ENCODE data around the gene CALCOCO2.
"Not testable (repeated sequence)": the region's sequence is repeated elsewhere in the genome, so short reads cannot be mapped to it uniquely, and the experiment has no call there.

The CALCOCO2 gene

DNA sequence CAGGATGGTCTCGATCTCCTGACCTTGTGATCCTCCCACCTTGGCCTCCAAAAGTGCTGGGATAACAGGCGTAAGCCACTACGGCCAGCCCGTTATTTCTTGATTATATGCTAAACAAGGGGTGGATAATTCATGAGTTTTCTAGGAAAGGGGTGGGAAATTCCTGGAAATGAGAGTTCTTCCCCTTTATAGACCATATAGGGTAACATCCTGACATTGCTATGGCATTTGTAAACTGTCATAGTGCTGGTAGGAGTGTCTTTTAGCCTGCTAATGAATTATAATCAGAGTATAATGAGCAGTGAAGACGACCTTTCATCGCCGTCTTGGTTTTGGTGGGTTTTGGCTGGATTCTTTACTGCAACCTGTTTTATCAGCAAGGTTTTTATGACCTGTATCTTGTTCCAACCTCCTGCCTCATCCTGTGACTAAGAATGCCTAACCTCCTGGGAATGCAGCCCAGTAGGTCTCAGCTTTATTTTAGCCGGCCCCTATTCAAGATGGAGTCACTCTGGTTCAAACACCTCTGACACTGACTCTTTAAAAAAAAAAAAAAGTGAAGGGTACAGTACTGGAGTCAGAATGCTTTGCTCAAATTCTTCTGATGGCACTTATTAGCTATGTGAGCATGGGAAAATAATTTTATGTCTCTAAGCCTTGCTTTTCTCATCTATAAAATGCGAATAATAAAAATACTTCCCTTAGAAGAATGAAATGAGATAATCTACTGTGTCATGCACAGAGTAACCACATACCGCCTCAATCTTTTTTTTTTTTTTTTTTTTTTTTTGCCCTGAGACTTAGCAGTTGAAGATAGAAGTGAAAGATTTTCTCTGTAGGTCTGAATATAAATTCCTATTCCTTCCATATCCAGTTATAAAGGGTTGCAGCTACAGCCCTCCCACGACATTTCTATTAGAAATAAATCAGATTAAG lies 5.1 kb upstream of the CALCOCO2 start:
- no peak for DNase-seq

- DNase-seq = no peak
These were observed 681 bp downstream of the CALCOCO2 start for GRCh38 chr17:48831549-48831883.

- DNase-seq = no peak
These were observed 4.1 kb downstream of the CALCOCO2 start for GRCh38 chr17:48834973-48835372.

- DNase-seq = no peak
These were observed 5.1 kb downstream of the CALCOCO2 start for GRCh38 chr17:48835971-48836370.

GRCh38 chr17:48837458-48837857 lies 6.6 kb downstream of the CALCOCO2 start:
- DNase-seq = not testable (repeated sequence)

GRCh38 chr17:48840441-48840840 lies 9.6 kb downstream of the CALCOCO2 start:
- no peak for DNase-seq

- DNase-seq = no peak
These were observed 10.6 kb downstream of the CALCOCO2 start for GRCh38 chr17:48841395-48841831.

DNA sequence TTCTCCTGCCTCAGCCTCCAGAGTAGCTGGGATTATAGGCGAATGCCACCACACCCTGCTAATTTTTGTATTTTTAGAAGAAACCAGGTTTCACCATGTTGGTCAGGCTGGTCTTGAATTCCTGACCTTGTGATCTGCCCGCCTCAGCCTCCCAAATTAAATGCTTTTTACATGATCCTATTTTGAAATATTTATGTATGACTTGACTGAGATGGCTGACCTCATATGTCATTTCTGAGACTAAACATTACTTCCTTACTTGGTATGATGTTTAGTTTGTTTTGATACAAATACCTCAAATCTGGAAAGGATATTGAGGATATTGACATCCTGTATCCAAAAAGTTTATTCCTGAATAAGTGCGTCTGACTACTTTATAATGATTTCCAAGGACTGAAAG lies 11.9 kb downstream of the CALCOCO2 start:
- no peak for DNase-seq

DNA sequence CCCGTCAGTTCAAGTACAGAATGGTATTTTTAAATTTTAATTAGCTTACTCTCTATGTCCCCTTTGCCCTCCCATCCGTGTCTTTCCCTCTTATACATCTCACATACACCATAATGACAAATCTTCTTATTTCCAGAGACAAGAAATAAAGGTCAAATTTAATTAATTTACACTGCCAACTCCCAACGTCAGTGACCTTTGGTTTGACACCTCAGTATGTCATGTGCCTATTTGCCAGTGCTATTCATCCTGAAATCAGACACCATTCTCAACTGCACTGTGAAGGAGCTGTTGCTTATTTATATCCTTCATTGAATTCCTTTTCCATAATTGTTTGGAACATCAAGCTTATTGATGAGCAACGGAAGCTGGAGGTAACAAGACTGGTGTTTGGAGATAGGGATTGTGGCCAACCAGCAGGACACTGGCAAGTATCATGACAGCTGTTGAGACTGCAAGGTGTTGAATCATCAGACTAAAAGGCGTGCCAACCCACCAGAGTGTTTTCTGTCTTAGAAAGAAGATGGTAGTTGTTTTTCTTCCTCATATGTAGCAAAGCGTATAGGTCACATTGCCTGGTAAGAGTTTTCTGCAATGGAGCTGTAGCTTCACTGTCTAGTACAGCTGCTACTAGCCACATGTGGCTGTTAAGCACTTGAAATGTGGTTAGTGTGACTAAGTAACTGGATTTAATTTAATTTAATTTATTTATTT lies 12.5 kb downstream of the CALCOCO2 start:
- no peak for DNase-seq

GRCh38 chr17:48850792-48851323 lies 20.0 kb downstream of the CALCOCO2 start:
- no peak for DNase-seq

- DNase-seq = no peak
These were observed 24.1 kb downstream of the CALCOCO2 start for GRCh38 chr17:48854774-48855476.

DNA sequence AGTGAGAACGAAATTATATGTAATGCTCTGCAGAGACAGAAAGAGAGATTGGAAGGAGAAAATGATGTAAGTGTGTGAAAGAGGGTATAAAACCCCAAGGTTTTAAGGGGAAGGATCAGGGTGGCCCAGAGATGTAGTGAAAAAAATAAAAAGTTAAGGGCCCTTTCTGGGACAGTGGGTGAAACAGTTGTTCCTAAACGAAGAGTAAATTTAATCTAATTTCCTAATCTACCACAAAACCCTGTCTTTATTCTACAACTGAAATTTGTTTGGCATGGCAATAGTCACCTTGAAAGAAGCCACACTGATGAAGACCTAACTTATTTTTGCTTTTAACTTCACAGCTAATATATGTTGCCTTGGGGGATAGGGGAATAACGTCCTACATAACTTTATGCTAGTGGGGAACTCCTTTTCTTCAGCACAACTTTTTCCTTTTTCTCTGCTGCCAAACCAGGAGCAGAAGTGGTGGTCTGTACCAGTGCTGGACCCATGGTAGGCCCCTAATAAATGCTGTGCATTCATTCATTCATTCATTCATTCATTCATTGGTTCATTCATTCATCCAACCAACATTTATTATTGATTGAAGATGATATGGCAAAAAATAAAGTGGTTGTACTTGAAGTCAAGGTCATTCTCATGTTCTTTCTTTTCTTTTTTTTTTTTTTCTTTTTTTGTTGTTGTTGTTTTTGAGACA lies 25.4 kb downstream of the CALCOCO2 start:
- no peak for DNase-seq

GRCh38 chr17:48860034-48860433 lies 29.2 kb downstream of the CALCOCO2 start:
- no peak for DNase-seq

GRCh38 chr17:48860456-48860855 lies 29.6 kb downstream of the CALCOCO2 start:
- DNase-seq = no peak

GRCh38 chr17:48868916-48869500 lies 38.2 kb downstream of the CALCOCO2 start:
- no peak for DNase-seq

DNA sequence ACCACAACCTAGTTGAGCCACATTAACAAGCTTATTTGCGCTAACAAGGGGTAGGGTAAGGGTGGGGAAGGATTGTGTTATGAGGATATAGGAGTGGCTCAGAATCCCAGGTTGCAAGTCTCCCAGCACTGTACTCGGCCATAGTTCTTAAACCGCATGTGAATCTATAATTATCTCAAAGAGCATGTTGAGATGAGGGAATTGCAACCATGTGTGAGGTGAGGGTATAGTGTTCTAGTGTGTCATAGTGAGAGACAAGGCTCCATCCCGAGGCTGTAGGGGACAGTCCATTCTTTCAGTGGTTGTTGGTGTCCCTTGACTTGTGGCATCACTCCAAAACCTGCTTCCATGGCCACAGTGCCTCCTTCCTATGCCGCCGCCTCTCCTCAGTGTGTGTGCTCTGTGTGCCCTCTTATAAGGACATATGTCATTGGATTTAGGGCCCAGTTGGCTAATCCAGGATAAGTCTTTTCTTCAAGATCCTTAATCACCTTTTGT lies 39.0 kb downstream of the CALCOCO2 start:
- no peak for DNase-seq

DNA sequence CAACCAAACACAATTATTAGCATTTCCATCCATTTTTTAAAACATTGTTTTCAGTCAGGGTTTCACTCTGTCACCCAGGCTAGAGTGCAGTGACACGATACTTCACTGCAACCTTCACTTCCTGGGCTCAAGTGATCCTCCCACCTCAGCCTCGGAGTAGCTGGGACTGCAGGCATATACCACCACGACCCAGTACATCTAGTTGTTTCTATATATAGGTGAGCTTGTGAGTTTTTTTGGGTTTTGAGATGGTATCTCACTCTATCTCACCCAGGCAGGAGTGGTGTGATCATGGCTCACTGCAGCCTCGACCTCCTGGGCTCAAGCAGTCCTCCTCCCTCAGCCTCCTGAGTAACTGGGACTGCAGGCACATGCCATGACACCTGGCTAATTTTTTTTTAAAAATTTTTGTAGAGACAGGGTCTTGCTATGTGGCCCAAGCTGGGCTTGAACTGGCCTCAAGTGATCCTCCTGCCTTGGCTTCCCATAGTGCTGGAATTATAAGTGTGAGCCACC lies 40.3 kb downstream of the CALCOCO2 start:
- DNase-seq = no peak

GRCh38 chr17:48871551-48872351 lies 40.9 kb downstream of the CALCOCO2 start:
- DNase-seq = no peak

DNA sequence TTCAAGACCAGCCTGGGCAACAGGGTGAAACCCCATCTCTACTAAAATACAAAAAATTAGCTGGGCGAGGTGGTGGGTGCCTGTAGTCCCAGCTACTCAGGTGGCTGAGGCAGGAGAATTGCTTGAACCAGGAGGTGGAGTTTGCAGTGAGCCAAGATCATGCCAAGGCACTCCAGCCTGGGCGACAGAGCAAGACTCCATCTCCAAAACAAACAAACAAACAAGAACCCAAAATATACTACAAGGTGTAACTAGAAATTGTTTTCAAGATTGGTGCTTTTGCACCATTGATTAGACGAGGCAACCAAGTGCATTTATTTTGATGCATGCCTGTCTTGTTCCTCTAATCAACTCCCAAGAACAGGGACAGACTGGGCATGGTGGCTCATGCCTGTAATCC lies 41.6 kb downstream of the CALCOCO2 start:
- not testable (repeated sequence) for DNase-seq

DNA sequence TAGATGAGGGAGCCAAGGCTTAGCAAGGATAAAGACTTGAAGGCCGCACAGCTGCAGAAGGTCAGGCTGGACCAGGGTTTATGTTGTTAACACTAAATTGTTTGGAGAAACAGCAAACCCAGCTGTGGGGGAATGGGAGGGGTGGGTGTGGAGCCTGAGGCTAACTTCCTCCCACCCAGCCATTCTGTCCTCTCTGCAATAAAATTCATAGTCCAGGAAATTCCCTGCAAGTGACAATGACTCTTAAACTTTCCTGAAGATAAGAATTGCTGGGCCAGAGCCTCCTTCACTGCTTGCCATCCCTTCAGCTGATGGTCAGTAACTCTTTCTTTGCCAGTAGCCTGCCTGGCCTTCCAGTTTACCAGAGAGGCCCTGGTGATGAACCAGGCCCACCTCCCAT lies 42.4 kb downstream of the CALCOCO2 start:
- DNase-seq = no peak
